GM06990 (cell line): ENCODE measurements around the gene IFI30.

Experiments
- DNase-seq: peaks from one replicate; pipeline ENCODE4 v3.0.0-alpha.2; 2011; ENCODE audit not compliant: insufficient read length; ENCODE audit errors: extremely low read depth
- H3K27me3 ChIP-seq: replicated peaks from 2 replicates; pipeline ENCODE4 v1.6.0; 2011; ENCODE audit warnings: low read length; ENCODE audit not compliant: control insufficient read depth, insufficient read depth
- H3K36me3 ChIP-seq: 2 replicates; pipeline ENCODE4 v1.5.1; 2011; ENCODE audit warnings: low read length; ENCODE audit not compliant: control insufficient read depth, insufficient read depth
- H3K4me3 ChIP-seq: replicated peaks from 2 replicates; pipeline ENCODE4 v1.5.1; 2011; ENCODE audit warnings: low read depth, mild to moderate bottlenecking, control low read depth, low read length
- CTCF ChIP-seq: IDR thresholded peaks from 2 replicates; pipeline ENCODE4 v1.5.1; 2011; ENCODE audit warnings: low read length, control low read depth, mild to moderate bottlenecking, inconsistent platforms; ENCODE audit not compliant: insufficient read depth, poor library complexity, severe bottlenecking

The IFI30 gene

DNA sequence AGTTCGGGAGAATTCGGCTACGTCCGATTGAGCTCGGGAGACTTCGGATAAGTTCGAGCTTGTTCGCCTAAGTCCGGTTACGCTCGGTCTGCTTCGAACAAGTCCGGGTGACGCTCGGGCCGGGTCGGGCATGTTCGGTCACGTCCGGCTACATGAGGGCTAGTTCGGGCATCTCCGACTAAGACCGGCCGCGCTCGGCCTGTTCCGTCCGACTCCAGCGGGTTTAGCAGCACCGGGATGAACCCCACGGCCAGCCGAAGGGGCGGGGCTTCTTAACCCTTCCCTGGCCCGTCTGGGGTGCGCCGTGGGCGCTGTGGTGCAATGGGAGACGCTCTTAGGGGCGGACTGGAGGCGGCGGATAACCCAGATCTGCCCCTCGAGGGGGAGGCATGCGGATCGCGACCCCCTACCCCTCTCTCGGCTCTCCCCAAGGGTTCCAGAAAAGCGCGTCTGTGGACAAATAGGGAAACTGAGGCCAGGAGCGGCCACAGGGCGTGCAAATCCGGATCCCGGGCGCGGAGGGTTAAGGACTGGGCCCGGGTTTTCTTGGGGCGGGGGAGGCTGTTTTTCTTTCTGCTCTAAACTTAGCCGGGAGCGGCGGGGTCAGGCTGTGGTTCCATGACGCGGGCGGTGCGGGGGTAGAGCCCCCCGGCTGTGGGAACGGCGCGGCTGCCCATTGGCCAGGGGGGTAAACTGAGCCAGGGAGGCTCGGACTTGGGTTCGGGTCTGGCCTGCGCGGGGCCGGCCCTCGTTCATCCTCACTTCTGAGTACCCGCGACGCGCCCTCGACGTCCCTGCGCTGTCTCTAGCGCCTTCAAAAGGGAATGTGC, 51.1 kb downstream of the IFI30 start:
- Histone ChIP-seq H3K27me3 (no peaks in the 10 kb centered on the region; the same call in 1 of the 2 replicates), H3K4me3 (peak overlapping the region; percentile 58), H3K36me3 (no peaks in the 10 kb centered on the region)
- DNase-seq, result peak; percentile 96
- TF ChIP-seq CTCF, result no peak

GRCh38 chr19:18225355-18225701, 51.7 kb downstream of the IFI30 start:
- H3K36me3 ChIP-seq, result no peaks in the 10 kb centered on the region
- H3K27me3 ChIP-seq, result no peaks in the 10 kb centered on the region; the same call in 1 of the 2 replicates
- no peak overlapping the region; the same call in none of the 2 replicates for H3K4me3 ChIP-seq
- TF ChIP-seq CTCF, result no peak
- DNase-seq, result no peak

- Histone ChIP-seq H3K4me3 (no peak within 1 kb of the TSS; the same call in none of the 2 replicates), H3K27me3 (no peaks in the 10 kb centered on the region; the same call in none of the 2 replicates), H3K36me3 (no peaks in the 10 kb centered on the region)
- TF ChIP-seq CTCF, result no peak
- DNase-seq, result peak; percentile 50
Measured at GRCh38 chr19:18225702-18226468, 52.3 kb downstream of the IFI30 start, which contains the start of gene PDE4C. TSS of gene PDE4C (minus strand) at chr19:18226438. CDS start at chr19:18226415, 23 bp downstream.

DNA sequence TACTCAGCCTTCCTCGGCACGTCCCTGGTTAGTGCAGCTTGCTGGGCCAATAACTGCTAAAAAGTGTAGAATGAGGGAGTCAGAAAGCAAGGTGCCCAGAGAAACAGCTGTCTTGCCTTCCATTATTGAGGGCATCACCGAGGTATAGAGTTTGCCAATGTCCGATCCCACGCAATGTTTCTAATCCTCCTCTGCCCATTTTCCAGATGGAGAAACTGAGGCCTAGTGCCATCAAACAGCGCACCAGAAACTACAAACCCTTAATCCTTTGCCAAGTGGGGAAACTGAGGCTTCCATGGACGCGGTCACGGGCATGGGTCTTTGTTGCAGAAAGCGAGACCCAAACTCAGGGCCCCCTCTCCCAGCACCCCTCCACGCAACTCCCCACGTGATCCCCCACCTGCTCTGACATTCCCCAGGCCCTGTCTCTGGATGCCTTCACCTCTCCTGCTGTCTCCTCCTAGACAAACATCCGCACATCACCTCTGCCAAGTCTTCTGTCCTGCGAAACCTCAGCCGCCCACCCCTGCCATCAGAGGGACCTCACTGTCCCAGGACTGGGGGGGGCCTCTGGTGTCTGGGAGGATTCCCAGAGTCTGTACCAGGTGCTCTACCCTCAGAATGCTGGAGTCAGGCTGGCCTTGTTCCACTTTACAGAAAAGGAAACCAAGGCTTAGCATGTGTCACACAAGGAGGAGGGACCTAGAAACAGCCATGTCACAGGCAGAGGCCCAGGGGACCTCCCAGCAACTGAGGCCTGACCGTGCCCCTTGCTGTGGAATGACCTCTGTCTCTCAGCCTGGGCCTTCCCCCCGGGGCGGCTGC, 53.6 kb downstream of the IFI30 start:
- no peaks in the 10 kb centered on the region for H3K36me3 ChIP-seq
- no peak for TF ChIP-seq CTCF
- peak; percentile 46 for DNase-seq
- no peak overlapping the region for H3K4me3 ChIP-seq
- H3K27me3 ChIP-seq, result no peaks in the 10 kb centered on the region; the same call in none of the 2 replicates
